ENCODE results near the gene ITIH1.

The ITIH1 gene

DNA sequence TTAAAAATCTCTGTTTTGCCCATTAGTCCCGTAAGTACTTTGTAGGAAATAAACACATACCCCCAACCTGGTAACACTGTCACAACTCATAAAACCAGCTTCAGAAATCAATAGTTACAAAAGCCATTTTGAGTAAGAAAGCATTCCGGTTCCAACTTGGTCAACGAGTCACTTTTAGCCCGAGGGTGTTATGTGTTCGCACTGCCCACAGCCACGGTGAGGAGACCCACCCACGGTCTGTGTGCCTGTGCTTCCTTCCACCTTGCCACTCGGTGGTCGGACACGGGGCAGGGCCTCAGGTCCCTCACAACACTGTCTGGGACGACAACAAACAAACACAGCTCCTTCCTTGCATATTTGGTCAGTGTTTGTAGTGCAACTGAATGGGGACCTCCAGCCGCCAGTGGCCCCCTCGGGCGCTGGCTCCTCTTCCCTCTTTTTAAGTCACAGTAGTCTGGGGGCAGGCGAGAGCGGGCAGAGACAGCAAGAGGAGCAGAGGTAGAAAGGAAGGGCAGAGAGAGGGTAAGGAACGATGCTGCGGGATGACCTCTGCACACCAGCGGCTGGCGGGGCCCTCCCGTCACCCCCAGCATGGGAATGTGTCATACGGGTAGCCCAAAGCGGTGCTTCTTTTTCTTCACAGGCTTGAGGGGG, 62.6 kb downstream of the ITIH1 start:
- DNase-seq (no peak), ATAC-seq (replicated peaks) (no peak)
- Mint-ChIP-seq H3K27me3 (no peaks in the 10 kb centered on the region), H3K4me3 (no peak overlapping the region), H3K9me3 (no peaks in the 10 kb centered on the region), H3K27ac (no peak overlapping the region), H3K36me3 (peaks cover 24 to 44% of the 10 kb centered on the region in 2 donors), H3K4me1 (peaks cover 12% of the 10 kb centered on the region in 2 donors)

GRCh38 chr3:52841211-52841980, 64.0 kb downstream of the ITIH1 start:
- Mint-ChIP-seq H3K27me3 (no peaks in the 10 kb centered on the region), H3K9me3 (no peaks in the 10 kb centered on the region), H3K4me1 (peaks cover 15 to 16% of the 10 kb centered on the region in 2 donors), H3K27ac (no peak overlapping the region), H3K36me3 (peaks cover 24 to 46% of the 10 kb centered on the region in 2 donors), H3K4me3 (no peak overlapping the region)
- DNase-seq (no peak), ATAC-seq (replicated peaks) (peak; percentile 65 to 79)

Data from stimulated activated naive B cell treated with anti-CD40 and anti-IgM and Interleukin-4, amounts not matched to agents 10 μg/mL and 1 μg/mL and 100 μg/mL, for 72 hours (primary cell).